MCF 10A (cell line): ENCODE measurements around the gene RRP1. TPM values are rescaled to one million over a fixed set of nuclear protein-coding genes. Genes with fewer than 3 reads are reported as not detected.

Experiments used
- BruUV-seq: library from RNA; stranded (reverse); fragments of 400-500 nt; replicated peaks from 2 replicates; lab custom pipeline; 2021; lab: Mats Ljungman, UMichigan
- CTCF ChIA-PET: fragments of 300-600 bp; sonication (Branson Sonifier 250); formaldehyde crosslinking; extraction: SDS; loops from one replicate; lab custom pipeline; 2021; ENCODE audit warnings: antibody characterized with exemption, inconsistent platforms; lab: Yijun Ruan, JAX
- POLR2A ChIA-PET: fragments of 300-600, 350-650 bp; sonication (Branson Sonifier 250); formaldehyde crosslinking; extraction: SDS; loops from one replicate; lab custom pipeline; 2020; ENCODE audit warnings: antibody characterized with exemption, inconsistent platforms; lab: Yijun Ruan, JAX
- DNase-seq: peaks from one replicate; pipeline ENCODE4 v3.0.0-alpha.2; 2018; ENCODE audit not compliant: unreplicated experiment
- H3K27ac Mint-ChIP-seq: one replicate; pipeline ENCODE4 v1.8.0; 2022; ENCODE audit warnings: mild to moderate bottlenecking, low read depth, mixed read lengths; ENCODE audit not compliant: unreplicated experiment
- H3K27me3 Mint-ChIP-seq: one replicate; pipeline ENCODE4 v1.8.0; 2022; ENCODE audit warnings: mixed read lengths; ENCODE audit not compliant: insufficient read depth, unreplicated experiment
- H3K36me3 Mint-ChIP-seq: one replicate; pipeline ENCODE4 v1.8.0; 2022; ENCODE audit warnings: mild to moderate bottlenecking, moderate library complexity, mixed read lengths; ENCODE audit not compliant: insufficient read depth, unreplicated experiment
- H3K4me1 Mint-ChIP-seq: one replicate; pipeline ENCODE4 v1.8.0; 2022; ENCODE audit warnings: mixed read lengths; ENCODE audit not compliant: insufficient read depth, unreplicated experiment
- H3K4me3 Mint-ChIP-seq: one replicate; pipeline ENCODE4 v1.8.0; 2022; ENCODE audit warnings: mild to moderate bottlenecking, moderate library complexity, mixed read lengths; ENCODE audit not compliant: unreplicated experiment
- H3K9me3 Mint-ChIP-seq: one replicate; pipeline ENCODE4 v1.8.0; 2022; ENCODE audit warnings: mixed read lengths; ENCODE audit not compliant: unreplicated experiment
- intact Hi-C: fragments of 100-400 bp; cut with micrococcal nuclease; formaldehyde crosslinking; loops from 2 replicates; pipeline ENCODE4 v1.14.1; 2022
- total RNA-seq: library from RNA; stranded (reverse); gene quantifications from 2 replicates; pipeline ENCODE4 v1.2.3, GENCODE V29; 2022
- TF ChIP-seq, protein P1 (sequence below): fragments of 200-600 bp; IDR thresholded peaks from one replicate; pipeline ENCODE4 v1.8.0; 2022; ENCODE audit warnings: antibody characterized with exemption, mild to moderate bottlenecking; ENCODE audit not compliant: unreplicated experiment

Gene RRP1
- total RNA-seq, 1 experiment from 2014 or later = 56.0 TPM

DNA sequence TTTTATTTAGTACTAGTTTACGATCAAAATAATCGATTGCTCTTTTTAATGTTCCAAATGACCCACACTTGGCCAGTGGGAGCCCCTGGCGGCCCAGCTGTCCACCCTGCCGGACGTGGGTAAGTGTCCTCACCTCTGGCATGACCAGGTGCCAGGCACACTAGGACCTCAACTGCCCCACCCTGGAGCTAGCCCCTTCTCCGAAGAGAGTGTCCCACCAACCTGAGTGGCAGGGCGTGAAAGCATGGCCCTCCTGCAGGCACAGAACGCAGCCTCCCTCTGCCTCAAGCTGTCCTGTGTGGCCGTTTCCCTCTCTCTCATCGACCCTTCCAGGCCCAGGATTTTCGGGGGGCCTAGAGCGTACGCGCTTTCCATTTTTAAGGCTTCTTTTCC is 42.8 kb downstream of the RRP1 start:
- BruUV-seq = no TSS peak
- ChIA-PET CTCF (no interaction called here), POLR2A (no interaction called here)
- Mint-ChIP-seq H3K4me3 (no peak overlapping the region), H3K4me1 (peaks cover under 1% of the 10 kb centered on the region), H3K27ac (no peak overlapping the region), H3K36me3 (no peaks in the 10 kb centered on the region), H3K27me3 (peaks cover 31% of the 10 kb centered on the region), H3K9me3 (no peaks in the 10 kb centered on the region)
- intact Hi-C loops = no loop called here
- TF ChIP-seq, protein P1, sequence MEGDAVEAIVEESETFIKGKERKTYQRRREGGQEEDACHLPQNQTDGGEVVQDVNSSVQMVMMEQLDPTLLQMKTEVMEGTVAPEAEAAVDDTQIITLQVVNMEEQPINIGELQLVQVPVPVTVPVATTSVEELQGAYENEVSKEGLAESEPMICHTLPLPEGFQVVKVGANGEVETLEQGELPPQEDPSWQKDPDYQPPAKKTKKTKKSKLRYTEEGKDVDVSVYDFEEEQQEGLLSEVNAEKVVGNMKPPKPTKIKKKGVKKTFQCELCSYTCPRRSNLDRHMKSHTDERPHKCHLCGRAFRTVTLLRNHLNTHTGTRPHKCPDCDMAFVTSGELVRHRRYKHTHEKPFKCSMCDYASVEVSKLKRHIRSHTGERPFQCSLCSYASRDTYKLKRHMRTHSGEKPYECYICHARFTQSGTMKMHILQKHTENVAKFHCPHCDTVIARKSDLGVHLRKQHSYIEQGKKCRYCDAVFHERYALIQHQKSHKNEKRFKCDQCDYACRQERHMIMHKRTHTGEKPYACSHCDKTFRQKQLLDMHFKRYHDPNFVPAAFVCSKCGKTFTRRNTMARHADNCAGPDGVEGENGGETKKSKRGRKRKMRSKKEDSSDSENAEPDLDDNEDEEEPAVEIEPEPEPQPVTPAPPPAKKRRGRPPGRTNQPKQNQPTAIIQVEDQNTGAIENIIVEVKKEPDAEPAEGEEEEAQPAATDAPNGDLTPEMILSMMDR = no peak
- no peak for DNase-seq

DNA sequence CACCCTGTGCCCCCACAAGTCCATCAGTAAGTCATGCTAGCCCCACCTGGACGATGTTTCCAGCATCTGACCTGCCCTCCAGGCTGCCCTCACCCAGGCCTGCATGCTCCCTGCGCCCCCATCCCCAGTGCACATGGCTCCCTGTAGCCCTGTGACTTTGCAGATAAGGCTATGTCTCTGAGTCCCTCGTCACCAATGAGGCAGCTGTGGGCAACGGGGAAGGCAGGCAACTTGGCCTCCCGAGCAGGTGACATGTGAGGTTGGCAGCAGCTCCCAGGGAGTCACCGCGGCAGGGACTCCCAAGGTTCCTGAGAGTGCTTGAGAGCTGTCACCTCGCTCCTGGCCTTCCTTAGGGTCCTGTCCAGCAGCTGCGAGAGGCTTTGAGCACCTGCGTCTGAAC is 43.3 kb downstream of the RRP1 start:
- Mint-ChIP-seq H3K9me3 (no peaks in the 10 kb centered on the region), H3K4me3 (no peak overlapping the region), H3K4me1 (no peaks in the 10 kb centered on the region), H3K36me3 (no peaks in the 10 kb centered on the region), H3K27me3 (peaks cover 36% of the 10 kb centered on the region), H3K27ac (no peak overlapping the region)
- TF ChIP-seq, protein P1 = no peak
- no peak for DNase-seq
- intact Hi-C loops = no loop called here
- POLR2A ChIA-PET = no interaction called here
- no TSS peak for BruUV-seq
- CTCF ChIA-PET = no interaction called here

DNA sequence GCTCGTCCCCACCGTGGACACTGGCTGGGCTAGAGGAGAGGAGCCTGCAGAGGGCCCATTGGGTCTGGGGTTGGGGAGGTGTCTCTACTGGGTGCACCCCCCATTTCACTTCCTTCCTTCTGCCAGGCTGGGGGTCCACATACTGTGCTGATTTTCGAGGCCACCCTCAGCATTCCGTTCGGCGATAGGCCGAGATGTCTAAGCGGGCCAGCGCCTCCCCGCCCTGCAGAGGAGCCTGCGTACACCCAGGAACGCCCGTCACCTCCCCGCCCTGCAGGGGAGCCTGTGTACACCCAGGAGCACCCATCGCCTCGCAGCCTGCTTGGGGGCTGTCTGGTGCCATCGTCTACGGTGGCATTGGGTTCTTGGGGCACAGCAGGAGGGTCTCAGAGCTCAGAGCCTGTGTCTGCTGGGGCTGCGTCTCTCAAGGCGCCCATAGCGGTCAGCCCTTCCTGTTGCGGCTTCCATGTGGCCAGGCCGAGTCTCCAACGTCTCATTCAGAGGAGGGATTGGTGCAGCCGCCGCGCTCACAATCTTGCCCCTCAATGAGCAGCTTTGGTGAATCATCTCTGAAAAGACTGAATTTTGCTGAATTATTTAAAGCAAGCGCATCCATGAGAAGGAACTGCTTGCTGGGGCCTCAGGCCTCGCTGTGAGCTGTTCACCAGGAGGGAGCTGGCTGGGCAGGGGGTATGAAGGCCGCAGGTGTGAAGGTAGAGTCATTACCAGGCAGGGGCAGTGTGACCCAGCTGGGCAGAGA is 44.9 kb downstream of the RRP1 start:
- ChIA-PET POLR2A (interaction anchor here (1.1 kb wide), 1 partner anchor 241 kb away, joined by 3 read pairs; no protein-coding TSS in a partner anchor), CTCF (interaction anchor here (0.6 to 0.8 kb wide), 3 partner anchors 16 to 366 kb away, joined by 3 to 4 read pairs (median 3); no protein-coding TSS in a partner anchor)
- Mint-ChIP-seq H3K27ac (no peak overlapping the region), H3K27me3 (peaks cover 46% of the 10 kb centered on the region), H3K4me3 (no peak overlapping the region), H3K4me1 (no peaks in the 10 kb centered on the region), H3K36me3 (no peaks in the 10 kb centered on the region), H3K9me3 (no peaks in the 10 kb centered on the region)
- intact Hi-C loops = no loop called here
- TF ChIP-seq, protein P1 = no peak
- no TSS peak for BruUV-seq
- no peak for DNase-seq

DNA sequence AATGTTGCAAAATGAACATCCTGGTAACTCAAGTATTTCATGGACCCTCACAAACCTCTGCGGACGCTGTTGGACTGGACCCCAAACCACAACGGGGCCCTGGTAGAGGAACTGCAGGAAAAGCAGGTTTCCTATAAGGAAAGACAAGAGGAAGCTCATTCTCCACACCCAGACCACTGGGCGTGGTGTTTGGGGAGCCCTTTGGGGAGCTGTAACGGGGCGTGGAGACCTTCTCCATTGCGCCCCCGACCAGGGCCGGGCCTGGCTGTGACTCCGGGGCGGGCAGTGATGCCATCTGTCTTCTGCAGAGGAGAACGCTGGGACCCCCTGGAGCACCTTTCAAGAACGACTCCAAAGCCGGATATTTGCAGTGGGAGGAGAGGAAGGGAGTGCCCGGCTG is 45.7 kb downstream of the RRP1 start:
- no TSS peak for BruUV-seq

More for the DNA sequence above, 45.7 kb downstream of the RRP1 start:
- CTCF ChIA-PET = interaction anchor here (0.6 kb wide), 1 partner anchor 16 kb away, joined by 3 read pairs; no protein-coding TSS in a partner anchor
- Mint-ChIP-seq H3K36me3 (no peaks in the 10 kb centered on the region), H3K27ac (no peak overlapping the region), H3K4me3 (no peak overlapping the region), H3K9me3 (no peaks in the 10 kb centered on the region), H3K27me3 (peaks cover 38% of the 10 kb centered on the region), H3K4me1 (no peaks in the 10 kb centered on the region)
- TF ChIP-seq, protein P1 = no peak
- intact Hi-C loops = no loop called here
- POLR2A ChIA-PET = interaction anchor here (0.6 to 1.1 kb wide), 2 partner anchors 83 to 240 kb away, joined by 3 read pairs; no protein-coding TSS in a partner anchor
- no peak for DNase-seq
